ENCODE data around the gene NUP188.

DNA sequence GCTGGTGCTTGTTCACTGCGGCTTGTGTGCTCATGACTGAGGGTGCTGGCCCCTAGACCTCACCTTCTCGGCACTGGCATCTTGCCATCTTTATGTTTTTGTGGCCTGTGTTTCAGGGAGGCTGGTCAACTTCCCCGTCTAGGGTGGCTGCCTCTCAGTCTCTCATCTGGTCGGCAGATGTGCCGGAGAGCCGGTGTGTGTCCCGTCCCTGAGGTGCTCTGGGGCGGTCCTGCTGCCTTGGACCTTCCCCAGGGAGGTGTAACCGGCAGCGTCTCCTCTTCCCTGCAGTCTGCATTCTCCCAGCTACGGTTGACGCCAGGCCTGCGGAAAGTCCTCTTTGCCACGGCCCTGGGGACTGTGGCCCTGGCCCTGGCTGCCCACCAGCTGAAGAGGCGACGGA lies 94.5 kb downstream of the NUP188 start:
- TF ChIP-seq FOXM1 (IDR thresholded peaks at IDR 0.05; ENCODE audit: borderline replicate concordance): no peak
- no peak for TF ChIP-seq ELF4 (IDR thresholded peaks at IDR 0.05)
- no peak for TF ChIP-seq SP1 (IDR thresholded peaks at IDR 0.05)
- TF ChIP-seq FOXK2 (IDR thresholded peaks at IDR 0.05): no peak
- no peak for TF ChIP-seq FOXA1 (IDR thresholded peaks at IDR 0.05)
- no peak for TF ChIP-seq NFRKB (IDR thresholded peaks at IDR 0.05)
- no peak for TF ChIP-seq TARDBP (IDR thresholded peaks at IDR 0.05)

All from HEK293T (cell line).